ENCODE results near the gene FXYD6.
"Not testable (repeated sequence)": the region's sequence is repeated elsewhere in the genome, so short reads cannot be mapped to it uniquely, and the experiment has no call there.

The FXYD6 gene

GRCh38 chr11:117868815-117869561, 7.5 kb downstream of the FXYD6 start:
- no peak for DNase-seq

GRCh38 chr11:117868088-117868487, 8.4 kb downstream of the FXYD6 start:
- no peak for DNase-seq

GRCh38 chr11:117866526-117866925, 9.9 kb downstream of the FXYD6 start:
- no peak for DNase-seq

GRCh38 chr11:117865546-117865945, 10.9 kb downstream of the FXYD6 start:
- DNase-seq: not testable (repeated sequence)

- DNase-seq: no peak
Observed at GRCh38 chr11:117863383-117863782, 13.1 kb downstream of the FXYD6 start.

- no peak for DNase-seq
Observed at GRCh38 chr11:117862753-117863152, 13.7 kb downstream of the FXYD6 start.

- DNase-seq: peak; percentile 27
Observed at GRCh38 chr11:117862019-117862725, 14.3 kb downstream of the FXYD6 start.

GRCh38 chr11:117861151-117862018, 15.1 kb downstream of the FXYD6 start:
- no peak for DNase-seq

GRCh38 chr11:117860139-117860538, 16.3 kb downstream of the FXYD6 start:
- no peak for DNase-seq

GRCh38 chr11:117859488-117860112, 16.9 kb downstream of the FXYD6 start:
- DNase-seq: no peak

GRCh38 chr11:117859061-117859460, 17.4 kb downstream of the FXYD6 start:
- DNase-seq: no peak

- DNase-seq: no peak
Observed at GRCh38 chr11:117857734-117858414, 18.6 kb downstream of the FXYD6 start.

GRCh38 chr11:117855912-117856651, 20.4 kb downstream of the FXYD6 start:
- no peak for DNase-seq

- DNase-seq: no peak
Observed at GRCh38 chr11:117855186-117855845, 21.1 kb downstream of the FXYD6 start.

- DNase-seq: no peak
Observed at GRCh38 chr11:117852309-117852708, 24.1 kb downstream of the FXYD6 start.

GRCh38 chr11:117851852-117852251, 24.6 kb downstream of the FXYD6 start:
- DNase-seq: no peak

GRCh38 chr11:117851106-117851505, 25.4 kb downstream of the FXYD6 start:
- DNase-seq: peak; percentile 34

- no peak for DNase-seq
Observed at GRCh38 chr11:117849781-117850414, 26.6 kb downstream of the FXYD6 start.

- DNase-seq: peak; percentile 84
Observed at GRCh38 chr11:117843666-117844484, 32.6 kb downstream of the FXYD6 start.

Data from suppressor macrophage treated with lipopolysaccharide for 4 hours (primary cell).